DOHH2 (cell line): Measurements from ENCODE around the gene SLC29A1.

Experiments used
- CTCF ChIP-seq: fragments of 200-600 bp; sonication (generic); IDR thresholded peaks from one replicate; pipeline ENCODE4 v1.5.1; 2014; ENCODE audit warnings: antibody characterized with exemption, mild to moderate bottlenecking, low read depth, low read length; ENCODE audit not compliant: poor library complexity, severe bottlenecking
- EZH2phosphoT487 ChIP-seq: fragments of 200-600 bp; sonication (generic); IDR thresholded peaks from 2 replicates; pipeline ENCODE4 v1.6.1; 2017; ENCODE audit warnings: borderline replicate concordance, mild to moderate bottlenecking, antibody characterized with exemption, low read length, moderate library complexity, mixed read lengths

DNA sequence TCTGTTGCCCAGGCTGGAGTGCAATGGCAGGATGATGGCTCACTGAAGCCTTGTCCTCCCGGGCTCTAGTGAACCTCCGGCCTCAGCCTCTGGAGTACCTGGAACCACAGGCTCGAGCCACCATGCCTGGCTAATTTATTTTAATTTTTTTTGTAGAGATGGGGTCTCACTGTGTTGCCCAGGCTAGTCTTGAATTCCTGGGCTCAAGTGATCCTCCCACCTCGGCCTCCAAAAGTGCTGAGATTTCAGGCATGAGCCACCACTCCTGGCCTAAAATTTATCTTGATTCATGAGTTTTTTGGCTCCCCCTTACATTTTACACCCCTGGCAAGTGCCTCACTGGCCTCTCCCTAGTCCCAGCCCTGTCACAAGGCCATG, 2.5 kb upstream of the SLC29A1 start:
- no peak for TF ChIP-seq CTCF
- no peak for TF ChIP-seq EZH2phosphoT487
